Jurkat, Clone E6-1 (cell line): Measurements from ENCODE around the gene DTX3L.

Experiments
- DNase-seq: peaks from one replicate; pipeline ENCODE4 v3.0.0-alpha.2; 2011; ENCODE audit warnings: low read depth, low spot score
- H3K4me3 ChIP-seq: 2 replicates; pipeline ENCODE4 v1.5.1; 2011; ENCODE audit warnings: mild to moderate bottlenecking, low read length, control low read depth, moderate library complexity

Gene DTX3L

DNA sequence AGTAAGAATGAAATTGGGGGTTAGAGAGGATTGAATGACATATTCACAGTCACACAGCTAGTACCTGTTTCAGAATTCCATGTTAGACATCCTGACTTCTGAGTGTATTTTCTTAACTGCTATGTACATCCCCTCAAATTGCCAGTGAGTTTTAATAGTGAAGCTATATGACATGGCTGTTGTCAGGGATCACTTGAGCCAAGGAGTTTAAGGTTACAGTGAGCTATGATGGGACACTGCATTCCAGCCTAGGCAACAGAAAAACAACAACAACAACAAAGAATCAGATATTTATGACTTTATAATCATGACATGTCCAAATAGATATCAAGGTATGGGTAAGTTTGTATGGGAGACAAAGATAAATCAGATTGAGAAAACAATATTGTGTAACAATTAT lies 29.9 kb downstream of the DTX3L start:
- no peak for DNase-seq
- H3K4me3 ChIP-seq = no peak overlapping the region

DNA sequence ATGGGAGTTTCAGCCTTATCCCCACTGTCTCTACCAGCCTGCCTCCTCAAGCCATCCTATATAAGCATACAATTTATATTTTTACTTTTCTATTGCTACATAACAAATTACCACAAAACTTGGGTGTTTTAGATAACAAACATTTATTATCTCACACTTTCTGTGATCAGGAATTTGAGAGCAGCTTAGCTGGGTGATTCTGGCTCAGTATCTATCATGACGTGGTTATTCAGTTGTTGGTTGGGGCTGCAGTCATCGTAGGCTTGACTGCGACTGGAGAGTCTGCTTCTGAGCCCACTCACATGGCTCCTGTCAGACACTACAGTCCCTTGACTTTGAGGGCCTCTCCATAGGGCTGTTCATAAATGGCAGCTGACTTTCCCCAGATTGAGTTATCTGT lies 34.0 kb downstream of the DTX3L start:
- no peak for DNase-seq
- no peak overlapping the region for H3K4me3 ChIP-seq

DNA sequence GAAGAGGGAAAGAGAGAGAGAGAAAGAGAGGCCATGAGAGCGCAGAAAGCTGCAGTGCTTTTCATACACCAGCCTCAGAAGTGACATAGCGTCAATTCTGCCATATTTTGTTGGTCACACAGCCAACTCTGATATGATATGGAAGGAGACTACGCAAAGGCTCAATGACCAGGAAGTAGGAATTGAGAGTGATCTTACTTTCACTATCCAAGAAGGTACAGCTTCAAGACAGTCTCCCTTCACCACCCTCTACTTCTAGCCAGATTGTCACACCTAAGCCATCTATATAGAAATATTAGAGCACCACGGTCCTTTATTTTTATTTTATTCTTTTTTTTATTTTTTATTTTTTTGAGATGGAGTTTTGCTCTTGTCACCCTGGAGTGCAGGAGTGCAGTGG lies 34.4 kb downstream of the DTX3L start:
- no peak for DNase-seq
- no peak overlapping the region for H3K4me3 ChIP-seq

DNA sequence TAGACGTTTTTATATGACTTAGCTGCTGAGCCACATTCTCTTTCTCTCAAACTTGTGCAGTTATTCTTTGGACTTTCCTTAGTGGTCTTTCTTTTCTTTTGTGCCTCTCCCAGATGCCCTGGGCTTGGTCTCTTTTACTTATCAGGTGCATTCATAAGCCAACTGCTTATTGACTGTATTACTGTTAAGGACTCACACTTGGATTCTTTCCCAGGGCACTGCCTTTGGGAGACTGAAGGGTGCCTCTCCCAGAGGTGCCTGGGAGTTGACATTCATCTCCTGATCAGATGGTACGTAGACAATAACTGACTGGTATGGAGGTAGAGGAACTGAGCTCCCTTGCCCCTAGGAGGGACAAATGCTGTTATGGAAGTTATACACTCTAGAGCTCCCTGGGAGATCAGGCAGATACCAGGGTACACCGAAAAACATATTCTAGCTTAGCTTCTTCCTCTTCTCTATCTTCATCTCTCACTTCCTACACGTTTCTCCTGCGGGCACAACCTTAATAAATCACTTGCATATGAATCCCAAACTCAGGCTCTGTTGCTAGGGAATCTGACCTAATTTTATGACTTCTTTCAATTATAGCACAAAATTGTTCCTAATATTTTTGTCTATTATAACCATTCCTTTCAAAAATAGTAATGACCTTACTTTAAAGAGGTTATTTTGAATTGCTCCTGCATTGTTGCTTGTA lies 38.0 kb downstream of the DTX3L start:
- no peak for DNase-seq

DNA sequence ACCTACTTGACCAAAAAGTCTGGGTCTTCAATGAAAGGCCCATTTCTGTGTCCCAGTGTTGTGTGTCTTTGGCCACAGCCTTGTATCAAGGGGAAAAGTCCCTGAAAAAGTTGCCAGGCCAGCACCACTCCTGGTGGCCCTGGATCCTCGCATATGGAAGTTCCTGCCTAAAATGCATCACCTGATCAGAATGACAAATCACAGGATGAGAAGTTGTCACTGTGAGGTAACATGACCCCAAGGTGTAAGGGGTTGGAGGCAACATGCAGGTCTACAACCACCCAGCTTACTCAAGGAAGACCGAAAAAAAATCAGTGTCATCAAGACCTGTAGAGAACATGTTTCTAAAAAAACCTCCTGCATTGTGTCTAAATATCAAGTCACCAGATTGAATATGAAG lies 38.9 kb downstream of the DTX3L start:
- DNase-seq = no peak
- H3K4me3 ChIP-seq = no peak overlapping the region

More for the DNA sequence above, 38.0 kb downstream of the DTX3L start:
- H3K4me3 ChIP-seq = no peak overlapping the region

DNA sequence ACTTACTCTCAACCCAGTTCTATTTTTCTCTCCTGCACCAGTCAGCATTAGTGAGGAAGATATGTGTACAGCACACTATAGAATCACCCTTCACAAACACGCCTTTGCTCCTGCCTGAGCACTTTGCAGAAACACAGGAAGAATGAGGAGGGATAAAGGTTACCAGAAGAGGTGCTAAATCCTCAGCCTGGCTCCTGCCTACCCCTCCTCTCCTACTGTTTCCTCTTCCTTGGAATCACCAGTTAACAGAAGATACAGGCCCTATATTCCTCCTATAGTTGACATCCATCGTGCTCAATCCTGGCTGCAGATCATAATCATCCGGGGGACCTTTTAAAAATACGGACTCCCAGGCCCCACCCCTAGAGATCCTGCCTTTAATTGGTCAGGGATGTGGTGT lies 42.2 kb downstream of the DTX3L start:
- H3K4me3 ChIP-seq = no peak overlapping the region

DNA sequence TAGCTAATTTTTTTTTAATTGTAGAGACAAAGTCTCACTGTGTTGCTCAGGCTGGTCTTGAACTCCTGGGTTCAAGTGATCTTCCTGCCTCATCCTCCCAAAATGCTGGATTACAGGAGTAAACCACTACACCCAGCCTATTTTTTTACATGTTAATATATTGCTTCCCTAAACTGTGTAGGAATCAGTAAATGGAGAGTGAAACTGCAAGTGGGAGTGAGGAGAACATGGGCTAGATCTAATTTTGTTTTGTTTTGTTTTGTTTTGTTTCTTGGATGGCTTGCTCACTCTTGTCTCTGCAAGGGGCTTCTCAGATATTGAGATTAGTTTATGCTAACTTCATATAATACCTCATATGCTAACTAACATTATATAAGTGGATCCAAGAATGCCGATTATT lies 44.8 kb downstream of the DTX3L start:
- no peak overlapping the region for H3K4me3 ChIP-seq
- DNase-seq = no peak

More for the DNA sequence above, 42.2 kb downstream of the DTX3L start:
- no peak for DNase-seq

DNA sequence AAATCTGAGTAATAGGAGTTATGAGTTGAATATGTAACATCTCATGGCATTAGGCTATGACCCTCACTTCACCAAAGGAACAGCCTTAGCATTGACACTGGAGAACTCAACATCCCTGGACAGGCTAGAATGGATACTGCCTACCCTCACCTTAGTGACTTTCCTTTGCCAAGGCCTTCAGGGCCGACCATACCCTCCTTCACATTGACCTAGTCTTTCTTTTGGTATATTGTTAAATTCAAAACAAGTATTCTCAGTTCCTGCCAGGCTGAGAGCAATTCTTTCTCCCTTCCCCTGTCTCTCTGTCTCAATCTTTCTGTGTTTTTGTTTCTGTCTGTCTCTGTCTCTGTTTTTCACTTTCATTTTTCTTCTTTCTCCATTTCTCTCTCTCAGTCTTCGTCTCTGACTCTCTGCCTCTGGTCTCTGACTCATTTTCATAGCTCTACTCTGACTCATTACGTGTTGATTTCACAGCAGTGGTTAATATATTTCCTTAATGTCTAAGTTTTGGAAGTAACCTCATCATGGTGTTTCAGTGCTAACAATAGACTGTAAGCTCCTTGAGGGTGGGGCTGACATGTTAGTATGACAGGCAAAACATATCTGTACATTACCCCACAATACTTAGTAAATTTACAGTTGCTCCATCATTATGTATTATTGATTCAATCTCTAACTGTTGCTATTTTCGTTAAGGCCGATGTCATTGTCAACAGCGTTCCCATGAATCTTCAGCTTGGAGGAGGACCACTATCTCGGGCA lies 45.8 kb downstream of the DTX3L start:
- H3K4me3 ChIP-seq = no peak overlapping the region

DNA sequence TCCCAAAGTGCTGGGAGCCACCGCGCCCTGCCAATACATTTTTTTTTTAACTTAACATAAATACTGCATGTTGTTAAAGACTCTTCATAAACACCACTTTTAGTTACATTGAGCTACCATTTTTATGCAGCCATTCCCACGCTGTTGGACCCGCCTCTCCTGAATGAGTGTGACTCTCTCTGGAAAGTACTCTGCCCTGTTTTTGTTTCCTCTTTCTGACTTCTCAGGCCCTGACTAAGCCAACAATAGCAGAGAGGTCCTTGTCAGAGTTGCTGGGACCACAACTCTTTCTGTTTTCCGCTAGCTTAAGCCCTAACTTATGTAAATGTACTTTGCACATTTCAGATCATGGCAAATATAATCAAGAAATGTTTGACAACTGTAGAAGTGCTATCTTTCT lies 48.6 kb downstream of the DTX3L start:
- H3K4me3 ChIP-seq = no peak overlapping the region
- no peak for DNase-seq

More for the DNA sequence above, 45.8 kb downstream of the DTX3L start:
- DNase-seq = no peak

DNA sequence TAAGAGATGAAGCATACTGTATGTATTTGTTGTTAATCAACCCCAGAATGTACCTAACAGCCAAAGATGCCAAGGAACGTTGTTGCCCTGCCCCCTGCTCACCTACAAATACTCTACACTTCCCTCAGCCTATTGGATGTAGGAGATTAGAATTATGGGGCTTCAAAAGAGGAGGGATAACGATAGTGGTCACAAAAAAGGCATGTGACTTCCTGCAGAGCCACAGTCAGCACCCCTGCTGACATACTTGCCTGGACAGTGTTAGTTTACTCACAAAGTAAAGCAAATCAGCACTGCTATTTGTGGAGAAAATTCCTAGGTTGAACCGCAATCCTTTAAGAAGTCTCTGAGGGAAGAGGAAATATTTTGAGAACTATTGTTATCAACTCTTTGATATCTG lies 51.2 kb downstream of the DTX3L start:
- H3K4me3 ChIP-seq = no peak overlapping the region
- no peak for DNase-seq

DNA sequence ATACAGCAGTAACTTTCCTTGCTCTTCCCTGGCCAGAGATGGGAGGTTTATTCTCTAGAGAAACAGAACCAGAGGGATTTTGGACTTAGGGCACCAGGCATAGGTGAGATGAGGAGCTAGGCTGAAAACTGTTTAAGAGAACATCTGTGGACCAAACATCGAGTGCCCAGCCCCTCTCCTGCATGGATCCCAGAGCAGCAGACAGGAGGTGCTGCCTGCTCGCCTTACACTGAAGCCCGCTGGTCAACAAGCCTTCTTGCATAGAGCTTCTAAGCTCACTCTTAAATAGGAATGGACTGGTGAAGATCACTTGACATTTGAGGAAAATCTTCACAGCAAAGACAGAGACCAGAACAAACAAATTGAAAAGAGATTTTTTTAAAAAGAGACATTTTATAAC lies 54.5 kb downstream of the DTX3L start:
- H3K4me3 ChIP-seq = no peak overlapping the region
- no peak for DNase-seq

DNA sequence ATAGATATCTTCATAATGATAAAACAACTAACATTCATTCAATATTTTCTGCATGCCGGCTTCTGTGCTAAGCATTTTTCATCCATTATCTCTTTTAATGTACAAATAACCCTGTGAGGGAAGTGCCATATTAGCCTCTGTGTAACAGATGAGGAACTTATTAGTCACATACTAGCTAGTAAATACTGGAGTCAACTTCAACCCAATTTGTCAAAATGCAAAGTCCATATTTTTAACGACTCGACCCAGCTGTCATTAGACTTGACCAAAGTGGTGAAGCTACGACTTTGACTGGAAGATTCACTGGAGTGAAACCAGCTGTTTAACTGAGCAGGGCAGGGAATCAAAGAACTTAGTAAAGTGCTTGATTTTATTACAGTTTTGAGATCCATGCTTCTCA lies 54.9 kb downstream of the DTX3L start:
- H3K4me3 ChIP-seq = no peak overlapping the region
- no peak for DNase-seq

DNA sequence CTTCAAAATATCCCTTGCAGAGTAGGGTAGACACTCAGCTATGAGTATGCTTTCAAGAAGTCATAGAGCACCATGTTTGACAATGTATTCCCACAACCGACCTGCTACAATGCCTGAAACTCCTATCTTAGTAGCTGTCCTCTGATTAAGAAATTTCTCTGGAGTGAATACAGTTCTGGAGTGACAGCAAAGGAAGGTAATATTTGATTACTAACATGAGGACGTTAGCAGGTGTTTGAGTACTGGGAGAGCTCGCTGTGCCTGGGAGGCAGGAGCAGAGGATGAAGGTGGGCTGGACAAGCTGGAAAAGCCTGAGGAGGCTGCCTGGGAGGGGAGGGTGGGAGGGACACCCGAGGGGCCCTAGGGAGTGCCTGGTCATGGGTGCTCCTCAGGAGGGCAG lies 56.3 kb downstream of the DTX3L start:
- no peak for DNase-seq
- H3K4me3 ChIP-seq = no peak overlapping the region

DNA sequence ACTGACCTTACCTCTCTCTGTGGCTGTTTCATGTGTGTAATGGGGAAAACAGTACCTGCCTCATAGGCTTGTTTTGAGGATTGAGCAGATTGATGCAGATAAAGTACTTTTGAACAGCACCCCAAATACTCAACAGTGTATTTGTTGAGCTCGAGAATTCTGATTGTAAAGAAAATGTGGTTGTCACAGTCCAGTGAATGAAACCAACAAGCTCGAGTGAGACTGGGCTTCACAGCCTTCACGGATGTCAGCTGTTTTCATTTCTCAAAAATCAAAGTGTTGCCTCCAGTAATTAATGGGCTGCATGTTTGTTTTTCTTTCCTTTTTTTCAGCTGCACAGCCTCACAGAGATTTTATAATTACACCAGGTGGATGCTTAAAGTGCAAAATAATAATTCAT lies 57.0 kb downstream of the DTX3L start:
- H3K4me3 ChIP-seq = no peak overlapping the region
- no peak for DNase-seq

DNA sequence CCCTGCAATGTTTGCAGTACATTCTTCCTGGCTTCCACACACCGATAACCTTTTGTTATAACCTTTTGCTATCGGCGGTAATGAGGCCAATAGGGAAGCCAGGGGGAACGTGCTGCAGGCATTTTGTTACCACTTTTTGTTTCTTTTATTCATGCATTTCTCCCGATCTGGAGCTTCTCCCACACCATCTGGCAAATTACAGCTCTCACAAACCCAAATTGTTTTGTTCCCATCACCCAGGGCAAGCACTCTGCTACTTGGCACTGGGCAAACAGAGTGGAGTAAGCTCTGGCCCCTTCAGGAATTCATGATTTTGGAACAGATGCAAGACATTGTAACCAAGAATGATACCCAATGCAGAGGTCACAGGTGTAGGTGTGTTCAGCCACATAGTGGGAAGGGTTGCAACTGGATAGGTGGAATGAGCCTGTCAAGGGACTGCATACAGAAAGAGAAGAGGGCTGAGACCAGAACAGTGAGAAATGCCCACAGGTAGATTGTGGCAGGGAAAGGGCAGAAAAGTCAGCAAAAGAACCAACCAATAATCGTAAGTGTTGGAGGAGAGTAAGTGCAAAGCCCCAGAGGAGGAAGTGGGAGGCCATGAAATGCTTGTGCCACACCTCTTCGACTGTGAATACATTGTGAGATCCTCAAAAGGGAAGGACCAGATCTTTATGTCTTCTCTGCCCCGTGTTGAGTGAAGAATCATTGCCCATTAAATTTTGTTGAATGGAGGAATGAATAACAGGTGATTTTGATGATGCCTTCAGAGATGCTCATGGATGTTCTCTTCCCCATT lies 59.1 kb downstream of the DTX3L start:
- no peak for DNase-seq
- H3K4me3 ChIP-seq = no peak overlapping the region
